A549 (cell line): Measurements from ENCODE around the gene MINDY4.

Source experiments
- CTCF ChIP-seq: fragments of >200 bp; sonication (Bioruptor Twin); formaldehyde crosslinking; IDR thresholded peaks from 3 replicates; pipeline ENCODE4 v1.5.1; 2016
- FOXS1 ChIP-seq: fragments of 250-450 bp; sonication (Bioruptor Pico); IDR thresholded peaks from 2 replicates; pipeline ENCODE4 v1.5.0; 2020; ENCODE audit warnings: mild to moderate bottlenecking, moderate library complexity
- POLR2A ChIP-seq: IDR thresholded peaks from 2 replicates; pipeline ENCODE4 v1.6.1; 2012; ENCODE audit warnings: mild to moderate bottlenecking, low read length
- TP53 ChIP-seq: fragments of 250-450 bp; sonication (Bioruptor Pico); IDR thresholded peaks from 2 replicates; pipeline ENCODE4 v1.5.0; 2021; ENCODE audit warnings: mild to moderate bottlenecking, moderate library complexity
- USF2 ChIP-seq: fragments of 450-650 bp; IDR thresholded peaks from 2 replicates; pipeline ENCODE4 v1.6.1; 2014; ENCODE audit warnings: antibody characterized with exemption

- TF ChIP-seq POLR2A (no peak), USF2 (no peak), TP53 (CRISPR knock-in tag) (no peak), CTCF (no peak), FOXS1 (CRISPR knock-in tag) (no peak)
Measured at GRCh38 chr7:30896036-30896435, 124.8 kb downstream of the MINDY4 start.
